Keratinocyte (primary cell): ENCODE measurements around the gene HOXB8.

Source experiments
- EZH2 ChIP-seq: IDR thresholded peaks from one replicate; pipeline ENCODE4 v1.6.1; 2012; ENCODE audit warnings: inconsistent platforms, mild to moderate bottlenecking, low read length, moderate library complexity
- TF ChIP-seq, protein P1 (sequence below), 3 experiments: IDR thresholded peaks in 1 of 3; conservative IDR thresholded peaks in 1 of 3; optimal IDR thresholded peaks in 1 of 3; 2 replicates in 2 of 3; 3 replicates in 1 of 3; pipeline versions ENCODE3 to v1.5.1; 2011; ENCODE audit warnings: low read length in 3 of 3, mild to moderate bottlenecking in 3 of 3, moderate library complexity in 2 of 3, control low read depth in 1 of 3, inconsistent platforms in 1 of 3; ENCODE audit not compliant: insufficient read depth in 2 of 3; ENCODE audit errors: extremely low read depth in 1 of 3

DNA sequence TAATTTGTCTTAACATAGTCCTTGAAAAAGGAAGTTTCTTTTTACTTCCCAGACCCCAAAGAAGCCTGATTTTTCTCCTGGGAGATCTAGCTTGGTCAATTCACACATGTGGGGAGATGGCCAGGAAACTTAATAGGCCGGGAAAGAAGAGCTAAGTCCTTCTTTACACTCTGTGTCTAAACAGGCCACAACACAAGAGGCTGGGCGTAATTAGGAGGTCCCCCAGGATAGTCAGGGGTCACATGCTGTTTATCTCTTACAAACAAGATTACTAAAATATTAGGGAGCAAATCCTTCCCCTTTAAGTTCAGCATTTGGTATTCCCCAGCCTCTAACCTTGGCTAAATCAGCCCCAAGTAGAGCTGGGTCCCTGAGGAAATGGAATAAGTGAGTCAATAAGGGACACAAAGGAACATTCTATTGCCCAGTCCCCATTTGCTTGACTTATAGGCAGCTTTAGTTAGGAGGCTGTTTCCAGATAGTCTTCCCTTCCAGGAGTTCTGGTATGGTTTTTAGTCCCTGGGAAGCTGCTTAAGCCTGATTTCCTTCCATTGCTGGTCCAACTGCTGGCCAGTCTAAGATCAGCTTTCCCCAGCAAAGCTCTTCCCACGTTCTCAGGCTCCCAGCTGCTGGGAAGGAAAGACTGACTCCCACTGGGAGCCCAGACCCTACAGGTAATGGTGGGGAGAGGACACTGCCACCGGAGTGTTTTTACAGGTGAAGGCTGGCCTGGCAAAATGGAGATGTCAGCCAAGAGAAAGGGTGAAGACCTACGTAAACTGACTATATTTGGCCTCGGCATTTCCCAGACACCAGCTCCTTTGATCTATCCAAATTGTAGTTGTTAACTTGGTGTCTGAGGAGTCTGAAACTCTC is 25.1 kb upstream of the HOXB8 start:
- TF ChIP-seq, protein P1, sequence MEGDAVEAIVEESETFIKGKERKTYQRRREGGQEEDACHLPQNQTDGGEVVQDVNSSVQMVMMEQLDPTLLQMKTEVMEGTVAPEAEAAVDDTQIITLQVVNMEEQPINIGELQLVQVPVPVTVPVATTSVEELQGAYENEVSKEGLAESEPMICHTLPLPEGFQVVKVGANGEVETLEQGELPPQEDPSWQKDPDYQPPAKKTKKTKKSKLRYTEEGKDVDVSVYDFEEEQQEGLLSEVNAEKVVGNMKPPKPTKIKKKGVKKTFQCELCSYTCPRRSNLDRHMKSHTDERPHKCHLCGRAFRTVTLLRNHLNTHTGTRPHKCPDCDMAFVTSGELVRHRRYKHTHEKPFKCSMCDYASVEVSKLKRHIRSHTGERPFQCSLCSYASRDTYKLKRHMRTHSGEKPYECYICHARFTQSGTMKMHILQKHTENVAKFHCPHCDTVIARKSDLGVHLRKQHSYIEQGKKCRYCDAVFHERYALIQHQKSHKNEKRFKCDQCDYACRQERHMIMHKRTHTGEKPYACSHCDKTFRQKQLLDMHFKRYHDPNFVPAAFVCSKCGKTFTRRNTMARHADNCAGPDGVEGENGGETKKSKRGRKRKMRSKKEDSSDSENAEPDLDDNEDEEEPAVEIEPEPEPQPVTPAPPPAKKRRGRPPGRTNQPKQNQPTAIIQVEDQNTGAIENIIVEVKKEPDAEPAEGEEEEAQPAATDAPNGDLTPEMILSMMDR (optimal IDR thresholded peaks at IDR 0.05 in 1 of 3, IDR thresholded peaks at IDR 0.05 in 1 of 3, conservative IDR thresholded peaks at IDR 0.05 in 1 of 3; ENCODE audit: extremely low read depth in 1 of 3, insufficient read depth in 2 of 3, low read length in 3 of 3), result no peak
- peak; percentile 7 for TF ChIP-seq EZH2
